Thyroid gland (tissue), 4 donors: ENCODE measurements around the gene MUC4.
"Not testable (repeated sequence)": the region's sequence is repeated elsewhere in the genome, so short reads cannot be mapped to it uniquely, and the experiment has no call there.

Experiments
- CTCF ChIP-seq, 6 experiments: fragments of 200-600 bp in 3 of 6; fragments of 450-650 bp in 3 of 6; sonication (generic) in 3 of 6; IDR thresholded peaks; one replicate each; pipeline ENCODE4 v1.5.1; 2016 to 2019; ENCODE audit warnings: antibody characterized with exemption in 6 of 6, mild to moderate bottlenecking in 2 of 6, inconsistent platforms in 1 of 6, moderate library complexity in 1 of 6
- POLR2A ChIP-seq, 2 donors: fragments of 450-650 bp; IDR thresholded peaks; one replicate each; pipeline ENCODE4 v1.6.1; 2017; ENCODE audit warnings: antibody characterized with exemption in 2 of 2, mild to moderate bottlenecking in 2 of 2, moderate library complexity in 1 of 2

DNA sequence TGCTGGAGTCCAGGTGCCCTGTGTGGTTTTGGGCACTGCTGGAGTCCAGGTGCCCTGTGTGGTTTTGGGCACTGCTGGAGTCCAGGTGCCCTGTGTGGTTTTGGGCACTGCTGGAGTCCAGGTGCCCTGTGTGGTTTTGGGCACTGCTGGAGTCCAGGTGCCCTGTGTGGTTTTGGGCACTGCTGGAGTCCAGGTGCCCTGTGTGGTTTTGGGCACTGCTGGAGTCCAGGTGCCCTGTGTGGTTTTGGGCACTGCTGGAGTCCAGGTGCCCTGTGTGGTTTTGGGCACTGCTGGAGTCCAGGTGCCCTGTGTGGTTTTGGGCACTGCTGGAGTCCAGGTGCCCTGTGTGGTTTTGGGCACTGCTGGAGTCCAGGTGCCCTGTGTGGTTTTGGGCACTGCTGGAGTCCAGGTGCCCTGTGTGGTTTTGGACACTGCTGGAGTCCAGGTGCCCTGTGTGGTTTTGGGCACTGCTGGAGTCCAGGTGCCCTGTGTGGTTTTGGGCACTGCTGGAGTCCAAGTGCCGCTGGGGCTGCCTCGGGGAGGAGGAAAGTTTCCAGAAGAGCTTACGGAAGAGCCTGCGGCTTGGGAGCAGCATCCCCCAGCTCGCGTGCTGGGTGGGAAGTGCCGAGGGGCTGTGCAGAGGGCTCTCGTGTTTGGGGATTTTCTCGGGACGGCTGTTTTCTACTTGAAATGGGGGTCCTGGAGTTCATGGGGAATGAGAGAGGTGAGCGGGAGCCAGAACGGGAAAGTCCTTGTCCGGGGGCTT is 12.9 kb upstream of the MUC4 start:
- TF ChIP-seq CTCF, POLR2A (IDR thresholded peaks at IDR 0.05): not testable (repeated sequence)
